GM18951 (cell line): ENCODE measurements around the gene FGF10.

Experiments used
- POLR2A ChIP-seq: IDR thresholded peaks from 4 replicates; pipeline ENCODE4 v1.6.1; 2011; ENCODE audit warnings: mild to moderate bottlenecking; ENCODE audit not compliant: insufficient read length, insufficient read depth; ENCODE audit errors: extremely low read depth
- in situ Hi-C: fragments of 300-500 bp; cut with MboI; formaldehyde crosslinking; loops from one replicate; pipeline ENCODE4 v1.12.0; 2022; ENCODE audit warnings: low sequenced_read_pairs, mixed read lengths, inconsistent platforms; ENCODE audit not compliant: unreplicated experiment

Gene FGF10

GRCh38 chr5:44260793-44261192 lies 128.4 kb downstream of the FGF10 start:
- in situ Hi-C loops, result no loop called here

GRCh38 chr5:44257653-44258365 lies 131.4 kb downstream of the FGF10 start:
- in situ Hi-C loops, result no loop called here
- TF ChIP-seq POLR2A, result no peak

More at GRCh38 chr5:44260793-44261192, 128.4 kb downstream of the FGF10 start:
- TF ChIP-seq POLR2A, result no peak

GRCh38 chr5:44257221-44257620 lies 132.0 kb downstream of the FGF10 start:
- no peak for TF ChIP-seq POLR2A
- in situ Hi-C loops, result no loop called here
